SK-N-MC (cell line): ENCODE measurements around the gene CADPS.

Experiments used
- DNase-seq: peaks from one replicate; pipeline ENCODE4 v3.0.0-alpha.2; 2011; ENCODE audit warnings: low read depth, low spot score
- H3K27ac ChIP-seq: fragments of 200-600 bp; sonication (generic); 2 replicates; pipeline ENCODE4 v1.5.1; 2016; ENCODE audit warnings: mixed run types
- H3K36me3 ChIP-seq: fragments of 200-600 bp; sonication (generic); 2 replicates; pipeline ENCODE4 v1.6.1; 2017; ENCODE audit warnings: antibody characterized with exemption, low read length, mixed read lengths; ENCODE audit not compliant: insufficient read depth
- H3K4me3 ChIP-seq: fragments of 200-600 bp; sonication (generic); 2 replicates; pipeline ENCODE4 v1.5.1; 2016
- H3K9ac ChIP-seq: fragments of 200-600 bp; sonication (generic); 2 replicates; pipeline ENCODE4 v1.8.0; 2017; ENCODE audit warnings: mixed run types, mixed read lengths; ENCODE audit not compliant: insufficient read length
- H3K9me3 ChIP-seq: fragments of 200-600 bp; sonication (generic); 2 replicates; pipeline ENCODE4 v1.6.1; 2017; ENCODE audit warnings: low read depth, mild to moderate bottlenecking, antibody characterized with exemption, low read length, moderate library complexity, mixed read lengths
- EZH2 ChIP-seq: fragments of 200-600 bp; sonication (generic); IDR thresholded peaks from one replicate; pipeline ENCODE4 v1.6.1; 2017; ENCODE audit warnings: antibody characterized with exemption
- FOXP2 ChIP-seq: optimal IDR thresholded peaks from 2 replicates; pipeline ENCODE3; 2011; ENCODE audit warnings: mild to moderate bottlenecking, moderate library complexity; ENCODE audit not compliant: insufficient read depth; ENCODE audit errors: extremely low read length, control extremely low read depth
- POLR2AphosphoS5 ChIP-seq: IDR thresholded peaks from 2 replicates; pipeline ENCODE4 v1.6.1; 2012; ENCODE audit warnings: mild to moderate bottlenecking, low read depth, low read length, borderline replicate concordance

The CADPS gene

DNA sequence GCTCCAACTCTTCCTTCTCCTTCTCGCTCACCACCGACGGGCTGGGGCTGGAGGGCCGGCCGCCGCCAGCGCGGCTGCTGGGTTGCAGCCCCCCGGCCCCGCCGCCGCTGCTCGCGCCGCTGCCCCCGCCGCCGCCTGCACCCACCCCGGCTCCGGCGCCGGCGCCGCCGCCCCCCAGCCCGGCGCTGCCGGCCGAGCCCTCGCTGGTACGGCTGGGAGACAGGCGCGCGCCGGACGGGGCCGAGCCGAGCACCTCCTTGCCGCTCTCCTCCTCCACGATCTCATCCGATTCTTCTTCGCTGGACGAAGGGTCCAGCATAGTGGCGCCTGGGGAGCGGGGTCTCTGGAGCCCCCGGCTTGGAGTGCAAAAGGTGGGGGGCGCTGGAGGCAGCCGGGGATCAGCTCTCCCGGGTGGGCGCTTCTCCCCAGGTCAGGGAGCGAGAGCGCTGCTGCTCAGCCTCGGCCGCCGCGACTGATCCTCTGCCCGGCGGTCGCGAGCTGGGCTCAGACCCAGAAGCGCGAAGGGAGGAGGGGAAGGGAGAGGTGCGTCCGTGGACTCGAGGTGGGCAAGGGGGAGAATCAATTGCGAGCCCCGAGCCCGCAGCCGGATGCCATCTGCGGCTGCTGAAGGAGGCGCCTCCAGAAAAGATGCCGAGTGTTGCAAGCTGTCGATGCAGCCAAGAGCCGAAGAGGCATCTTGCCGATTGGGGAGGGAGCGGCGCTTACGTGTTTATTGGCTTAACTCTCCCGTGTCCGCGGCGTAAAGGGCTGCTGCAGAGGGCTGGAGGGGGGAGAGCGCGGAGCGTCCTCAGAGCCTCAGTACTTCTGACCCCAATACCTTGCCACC, at the start of gene CADPS:
Gene CADPS (minus strand): TSS at position 706 of the 847 bp plus-strand sequence. CDS start 387 bp downstream, at position 319.
- Histone ChIP-seq H3K4me3 (no peak within 1 kb of the TSS), H3K27ac (no peak within 1 kb of the TSS), H3K36me3 (no peaks in the 10 kb centered on the region), H3K9me3 (no peaks in the 10 kb centered on the region), H3K9ac (no peak within 1 kb of the TSS)
- TF ChIP-seq FOXP2 (no peak), POLR2AphosphoS5 (no peak), EZH2 (no peak)
- no peak for DNase-seq

DNA sequence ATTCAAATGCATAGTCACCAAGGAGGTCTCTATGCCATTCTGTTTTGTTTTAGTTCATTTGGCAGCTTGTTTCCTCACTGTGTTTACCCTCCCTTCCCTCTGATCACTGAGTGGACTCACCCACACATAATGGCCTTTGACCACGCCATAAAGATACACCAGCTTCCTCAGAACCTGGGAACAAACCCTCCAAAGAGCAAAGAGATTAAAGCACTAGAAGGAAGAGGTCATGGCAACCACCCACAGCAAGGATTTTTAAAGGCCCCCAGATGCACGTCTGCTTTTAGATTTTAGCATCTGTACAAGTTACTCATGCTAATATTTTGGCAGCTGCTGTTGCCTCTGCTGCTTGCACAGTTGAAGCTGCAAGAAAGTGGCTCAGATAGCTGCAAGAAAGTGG, 47.9 kb upstream of the CADPS start:
- H3K27ac ChIP-seq, result no peak overlapping the region
- DNase-seq, result no peak
- no peak overlapping the region for H3K4me3 ChIP-seq
- no peaks in the 10 kb centered on the region for H3K9me3 ChIP-seq
- no peak overlapping the region for H3K9ac ChIP-seq
- TF ChIP-seq EZH2, result no peak
- TF ChIP-seq FOXP2, result no peak
- no peak for TF ChIP-seq POLR2AphosphoS5
- no peaks in the 10 kb centered on the region for H3K36me3 ChIP-seq

DNA sequence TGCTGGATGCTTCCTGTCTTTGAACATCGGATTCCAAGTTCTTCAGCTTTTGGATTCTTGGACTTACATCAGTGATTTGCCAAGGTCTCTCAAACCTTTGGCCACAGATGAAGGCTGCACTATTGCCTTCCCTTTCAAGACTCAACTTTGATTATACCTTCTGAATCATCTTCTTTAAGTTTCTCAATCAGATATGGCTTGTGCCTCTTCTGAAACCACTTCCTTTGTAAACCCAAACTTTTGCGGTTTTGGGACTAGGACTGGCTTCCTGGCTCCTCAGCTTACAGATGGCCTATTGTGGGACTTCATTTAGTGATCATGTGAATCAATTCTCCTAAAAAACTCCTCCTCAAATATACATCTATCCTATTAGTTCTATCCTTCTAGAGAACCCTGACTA, 47.1 kb upstream of the CADPS start:
- TF ChIP-seq FOXP2, result no peak
- TF ChIP-seq EZH2, result no peak
- TF ChIP-seq POLR2AphosphoS5, result no peak
- Histone ChIP-seq H3K36me3 (no peaks in the 10 kb centered on the region), H3K4me3 (no peak overlapping the region), H3K9me3 (no peaks in the 10 kb centered on the region), H3K27ac (no peak overlapping the region), H3K9ac (no peak overlapping the region)
- DNase-seq, result no peak

DNA sequence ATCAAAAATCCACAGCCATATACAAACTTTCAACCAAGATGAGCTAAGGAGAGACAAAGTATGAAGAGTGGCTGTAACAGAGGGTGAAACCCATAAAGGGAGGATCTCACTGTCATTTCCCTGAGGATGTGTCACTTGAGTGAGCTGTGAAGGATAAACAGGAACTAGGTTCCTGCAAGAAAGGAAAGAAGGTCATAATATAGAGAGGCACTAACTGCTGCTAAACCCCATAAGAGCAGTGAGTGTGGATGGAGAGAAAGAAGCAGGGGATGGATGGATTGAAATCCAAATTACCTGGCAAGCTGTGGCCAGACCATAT, 45.2 kb upstream of the CADPS start:
- H3K9me3 ChIP-seq, result no peaks in the 10 kb centered on the region
- no peaks in the 10 kb centered on the region for H3K36me3 ChIP-seq
- no peak overlapping the region for H3K9ac ChIP-seq
- no peak for DNase-seq
- no peak overlapping the region for H3K27ac ChIP-seq
- no peak overlapping the region for H3K4me3 ChIP-seq
- TF ChIP-seq POLR2AphosphoS5 (no peak), EZH2 (no peak), FOXP2 (no peak)

DNA sequence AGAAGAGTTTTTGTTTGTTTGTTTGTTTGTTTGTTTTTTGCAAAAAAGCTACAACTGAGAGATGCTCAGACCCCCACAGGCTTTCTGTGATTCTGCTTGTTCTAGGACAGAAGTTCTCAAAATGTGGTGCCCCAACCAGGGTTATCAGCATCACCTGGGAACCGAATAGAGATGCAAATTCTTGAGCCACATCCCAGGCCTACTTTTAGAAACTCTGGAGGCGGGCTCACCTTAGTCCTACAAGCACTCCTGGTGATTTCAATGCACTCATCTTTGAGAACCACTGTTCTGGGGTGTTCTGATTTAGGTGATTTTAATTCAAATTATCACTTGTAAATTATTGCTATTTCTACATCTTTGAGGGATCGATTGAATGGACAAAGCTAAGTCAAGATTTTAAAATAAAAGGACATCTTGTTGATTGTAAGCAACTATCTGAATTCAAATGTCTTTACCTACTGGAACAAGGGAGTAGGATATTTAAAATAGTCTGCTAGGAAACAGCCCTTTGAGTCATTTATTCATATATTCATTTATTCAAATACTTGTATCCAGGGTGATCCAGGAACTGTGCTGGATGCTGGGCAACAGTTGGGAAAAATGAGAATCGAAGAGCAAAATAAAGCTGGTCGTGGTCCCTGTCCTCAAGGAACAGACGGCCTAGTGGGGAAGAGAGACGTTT, 44.7 kb upstream of the CADPS start:
- Histone ChIP-seq H3K4me3 (no peak overlapping the region), H3K36me3 (no peaks in the 10 kb centered on the region), H3K27ac (no peak overlapping the region), H3K9ac (no peak overlapping the region), H3K9me3 (no peaks in the 10 kb centered on the region)
- no peak for TF ChIP-seq POLR2AphosphoS5
- no peak for TF ChIP-seq FOXP2
- TF ChIP-seq EZH2, result no peak
- DNase-seq, result no peak

DNA sequence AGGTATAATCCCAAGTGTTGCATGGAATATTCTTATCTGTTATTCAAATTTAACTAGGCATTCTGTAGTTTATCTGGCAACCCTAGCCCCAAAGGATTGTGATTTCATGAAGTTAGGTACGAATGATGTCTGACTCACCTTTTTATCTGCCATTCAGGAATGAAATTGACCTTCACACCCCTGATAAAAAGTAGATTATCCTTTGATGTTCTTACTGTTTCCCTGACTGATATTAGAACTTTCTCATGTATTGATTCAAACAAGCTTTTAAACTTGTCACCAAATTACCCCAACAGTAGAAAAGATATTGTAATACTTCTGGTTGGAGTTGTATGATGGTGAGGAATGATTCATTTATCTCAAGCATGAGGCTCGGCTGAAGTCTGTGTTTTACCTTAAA, 43.6 kb upstream of the CADPS start:
- no peak for DNase-seq
- TF ChIP-seq EZH2, result no peak
- no peak for TF ChIP-seq POLR2AphosphoS5
- TF ChIP-seq FOXP2, result no peak
- no peak overlapping the region for H3K4me3 ChIP-seq
- no peaks in the 10 kb centered on the region for H3K9me3 ChIP-seq
- no peak overlapping the region for H3K27ac ChIP-seq
- H3K9ac ChIP-seq, result no peak overlapping the region
- no peaks in the 10 kb centered on the region for H3K36me3 ChIP-seq

DNA sequence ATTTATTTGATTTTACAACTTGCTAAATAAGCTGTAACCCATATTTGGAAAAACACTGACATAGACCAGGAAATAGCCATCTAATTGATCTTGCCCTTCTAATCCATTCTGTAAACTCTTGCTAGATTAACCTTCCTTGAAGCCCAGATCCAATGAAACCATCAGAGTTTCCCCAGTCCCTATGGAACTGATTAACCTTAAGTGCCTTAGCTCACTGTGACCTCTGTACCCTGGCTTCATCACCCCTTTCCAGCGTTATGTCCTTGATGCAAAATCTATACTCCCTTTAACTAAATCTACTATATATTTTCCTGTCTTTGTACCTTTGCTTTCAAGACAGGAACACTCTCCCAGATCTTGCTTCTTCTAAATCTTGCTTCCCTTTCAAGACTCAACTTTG, 42.9 kb upstream of the CADPS start:
- Histone ChIP-seq H3K9ac (no peak overlapping the region), H3K9me3 (no peaks in the 10 kb centered on the region), H3K4me3 (no peak overlapping the region), H3K27ac (no peak overlapping the region), H3K36me3 (no peaks in the 10 kb centered on the region)
- no peak for DNase-seq
- no peak for TF ChIP-seq POLR2AphosphoS5
- TF ChIP-seq FOXP2, result no peak
- no peak for TF ChIP-seq EZH2

DNA sequence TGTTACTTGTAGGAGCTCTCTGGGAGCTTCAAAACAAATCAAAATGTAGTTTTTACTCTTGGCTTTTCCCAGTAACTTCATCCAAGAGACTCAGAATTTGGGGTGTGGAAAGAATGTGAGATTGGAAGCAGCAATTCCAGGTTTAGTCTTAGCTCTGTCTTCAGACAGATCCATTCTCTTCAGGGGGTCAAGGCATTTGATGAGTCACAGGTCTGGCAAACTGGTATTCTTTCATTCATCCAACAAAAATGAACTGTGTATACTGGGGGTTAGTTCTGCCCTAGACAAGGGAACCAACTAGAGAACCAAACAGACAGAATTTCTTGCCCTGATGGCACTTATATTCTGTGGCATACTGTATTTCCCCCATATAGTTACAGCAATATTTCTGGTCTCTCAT, 36.3 kb upstream of the CADPS start:
- H3K9ac ChIP-seq, result no peak overlapping the region
- no peaks in the 10 kb centered on the region for H3K9me3 ChIP-seq
- no peak overlapping the region for H3K27ac ChIP-seq
- no peak for TF ChIP-seq EZH2
- no peak for TF ChIP-seq FOXP2
- TF ChIP-seq POLR2AphosphoS5, result no peak
- no peak for DNase-seq
- no peaks in the 10 kb centered on the region for H3K36me3 ChIP-seq
- no peak overlapping the region for H3K4me3 ChIP-seq

DNA sequence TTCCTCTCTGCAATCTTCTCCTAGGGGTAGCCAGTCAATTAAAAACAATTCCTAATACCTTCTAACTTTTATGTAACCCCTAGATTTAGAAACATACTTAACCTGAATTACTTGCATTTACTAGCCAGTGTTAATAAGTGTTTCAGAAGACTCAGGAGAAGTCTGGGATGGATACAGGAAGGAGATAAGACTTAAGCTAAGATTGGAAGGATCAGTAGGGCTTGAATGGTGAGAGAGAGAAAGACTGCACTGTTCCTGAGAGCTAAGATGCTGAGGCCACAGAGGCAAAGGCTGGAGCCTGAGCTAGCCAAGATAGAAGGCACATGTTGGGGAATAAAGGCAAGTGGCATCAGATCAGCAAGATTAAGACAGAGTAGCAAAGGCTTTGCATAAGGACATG, 30.1 kb upstream of the CADPS start:
- TF ChIP-seq EZH2, result no peak
- TF ChIP-seq POLR2AphosphoS5, result no peak
- no peak for TF ChIP-seq FOXP2
- Histone ChIP-seq H3K4me3 (no peak overlapping the region), H3K9me3 (no peaks in the 10 kb centered on the region), H3K9ac (no peak overlapping the region), H3K36me3 (no peaks in the 10 kb centered on the region), H3K27ac (no peak overlapping the region)
- DNase-seq, result no peak
